Gastroesophageal sphincter (tissue), 3 donors: ENCODE data around the gene LZIC.

Experiments used
- POLR2A ChIP-seq, 2 donors: fragments of 450-650 bp; IDR thresholded peaks; one replicate each; pipeline ENCODE4 v1.6.1; 2017; ENCODE audit warnings: antibody characterized with exemption in 2 of 2, mild to moderate bottlenecking in 2 of 2, moderate library complexity in 1 of 2
- POLR2AphosphoS5 ChIP-seq: sonication (generic); formaldehyde crosslinking; IDR thresholded peaks from one replicate; pipeline ENCODE4 v1.6.1; 2017; ENCODE audit warnings: antibody characterized with exemption
- TF ChIP-seq, protein P1 (sequence below), 4 experiments: fragments of 200-600 bp in 2 of 4; fragments of 450-650 bp in 2 of 4; sonication (generic) in 1 of 4; IDR thresholded peaks; one replicate each; pipeline ENCODE4 v1.5.1; 2017 to 2019; ENCODE audit warnings: antibody characterized with exemption in 4 of 4, mild to moderate bottlenecking in 2 of 4, moderate library complexity in 2 of 4

DNA sequence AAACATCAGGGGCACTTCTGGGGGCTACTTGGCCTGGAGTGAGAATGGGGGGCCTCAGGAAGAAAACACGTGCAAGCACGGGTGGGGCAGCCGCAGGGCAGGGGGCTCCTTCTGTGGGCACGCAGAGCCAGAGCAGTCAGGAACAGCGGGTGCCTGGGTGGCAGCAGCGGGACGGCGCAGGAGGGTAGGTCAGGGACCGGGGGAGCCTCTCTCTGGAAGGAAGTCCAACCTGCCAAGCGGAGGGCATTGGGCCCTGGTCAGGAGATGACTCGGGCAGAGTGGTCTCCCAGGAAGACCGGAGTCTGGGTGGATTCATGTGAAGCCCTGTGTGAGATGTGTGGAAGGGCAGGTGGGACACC, 60.3 kb downstream of the LZIC start:
- TF ChIP-seq, protein P1, sequence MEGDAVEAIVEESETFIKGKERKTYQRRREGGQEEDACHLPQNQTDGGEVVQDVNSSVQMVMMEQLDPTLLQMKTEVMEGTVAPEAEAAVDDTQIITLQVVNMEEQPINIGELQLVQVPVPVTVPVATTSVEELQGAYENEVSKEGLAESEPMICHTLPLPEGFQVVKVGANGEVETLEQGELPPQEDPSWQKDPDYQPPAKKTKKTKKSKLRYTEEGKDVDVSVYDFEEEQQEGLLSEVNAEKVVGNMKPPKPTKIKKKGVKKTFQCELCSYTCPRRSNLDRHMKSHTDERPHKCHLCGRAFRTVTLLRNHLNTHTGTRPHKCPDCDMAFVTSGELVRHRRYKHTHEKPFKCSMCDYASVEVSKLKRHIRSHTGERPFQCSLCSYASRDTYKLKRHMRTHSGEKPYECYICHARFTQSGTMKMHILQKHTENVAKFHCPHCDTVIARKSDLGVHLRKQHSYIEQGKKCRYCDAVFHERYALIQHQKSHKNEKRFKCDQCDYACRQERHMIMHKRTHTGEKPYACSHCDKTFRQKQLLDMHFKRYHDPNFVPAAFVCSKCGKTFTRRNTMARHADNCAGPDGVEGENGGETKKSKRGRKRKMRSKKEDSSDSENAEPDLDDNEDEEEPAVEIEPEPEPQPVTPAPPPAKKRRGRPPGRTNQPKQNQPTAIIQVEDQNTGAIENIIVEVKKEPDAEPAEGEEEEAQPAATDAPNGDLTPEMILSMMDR (IDR thresholded peaks at IDR 0.05) = no peak
- TF ChIP-seq POLR2A (IDR thresholded peaks at IDR 0.05) (no peak), POLR2AphosphoS5 (no peak)
